Muscle layer of duodenum (tissue), 2 donors: ENCODE data around the gene ADGRE3.

Experiments
- H3K27ac ChIP-seq: one replicate; pipeline ENCODE4 v1.7.0; 2013; ENCODE audit warnings: mild to moderate bottlenecking, low read length
- H3K27me3 ChIP-seq: one replicate; pipeline ENCODE4 v1.7.0; 2013; ENCODE audit warnings: low read depth, mild to moderate bottlenecking, control low read depth, low read length
- H3K36me3 ChIP-seq, 2 donors: one replicate each; pipeline ENCODE4 v1.7.0; 2013; ENCODE audit warnings: low read length in 2 of 2, control low read depth in 1 of 2, mild to moderate bottlenecking in 1 of 2; ENCODE audit not compliant: insufficient read depth in 2 of 2, control insufficient read depth in 1 of 2
- H3K4me1 ChIP-seq, 2 donors: one replicate each; pipeline ENCODE4 v1.7.0; 2013; ENCODE audit warnings: low read length in 2 of 2, mild to moderate bottlenecking in 2 of 2, control low read depth in 1 of 2, moderate library complexity in 1 of 2; ENCODE audit not compliant: insufficient read depth in 2 of 2, control insufficient read depth in 1 of 2
- H3K4me3 ChIP-seq, 2 donors: one replicate each; pipeline ENCODE4 v1.7.0; 2013; ENCODE audit warnings: low read length in 2 of 2, low read depth in 1 of 2, mild to moderate bottlenecking in 1 of 2
- H3K9me3 ChIP-seq, 2 donors: one replicate each; pipeline ENCODE4 v1.7.0; 2013; ENCODE audit warnings: low read length in 2 of 2, control low read depth in 1 of 2, mild to moderate bottlenecking in 1 of 2; ENCODE audit not compliant: control insufficient read depth in 1 of 2
- donor health status: healthy.

The ADGRE3 gene, protein sequence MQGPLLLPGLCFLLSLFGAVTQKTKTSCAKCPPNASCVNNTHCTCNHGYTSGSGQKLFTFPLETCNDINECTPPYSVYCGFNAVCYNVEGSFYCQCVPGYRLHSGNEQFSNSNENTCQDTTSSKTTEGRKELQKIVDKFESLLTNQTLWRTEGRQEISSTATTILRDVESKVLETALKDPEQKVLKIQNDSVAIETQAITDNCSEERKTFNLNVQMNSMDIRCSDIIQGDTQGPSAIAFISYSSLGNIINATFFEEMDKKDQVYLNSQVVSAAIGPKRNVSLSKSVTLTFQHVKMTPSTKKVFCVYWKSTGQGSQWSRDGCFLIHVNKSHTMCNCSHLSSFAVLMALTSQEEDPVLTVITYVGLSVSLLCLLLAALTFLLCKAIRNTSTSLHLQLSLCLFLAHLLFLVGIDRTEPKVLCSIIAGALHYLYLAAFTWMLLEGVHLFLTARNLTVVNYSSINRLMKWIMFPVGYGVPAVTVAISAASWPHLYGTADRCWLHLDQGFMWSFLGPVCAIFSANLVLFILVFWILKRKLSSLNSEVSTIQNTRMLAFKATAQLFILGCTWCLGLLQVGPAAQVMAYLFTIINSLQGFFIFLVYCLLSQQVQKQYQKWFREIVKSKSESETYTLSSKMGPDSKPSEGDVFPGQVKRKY

DNA sequence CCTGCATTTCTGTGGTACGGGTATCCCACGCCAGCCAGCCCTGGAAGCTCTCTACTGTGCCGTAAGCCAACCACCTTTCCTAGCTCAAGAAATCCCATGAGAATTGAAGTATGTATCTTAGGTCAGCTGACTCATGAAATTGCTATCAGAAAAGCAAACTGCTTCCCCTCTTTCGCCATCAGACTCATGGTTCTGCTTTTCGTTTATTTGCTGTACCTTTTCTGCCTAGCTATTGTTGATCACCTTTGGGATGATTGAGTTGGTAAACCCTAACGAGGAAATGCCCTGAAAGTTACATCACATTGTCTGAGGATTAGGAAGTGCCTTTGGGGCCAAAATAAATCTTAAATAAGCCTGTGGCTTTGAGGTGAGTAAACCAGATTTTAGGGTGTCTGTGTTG lies at the start of gene ADGRE3:
ADGRE3 (minus strand) TSS at position 81 of the 400 bp plus-strand sequence; CDS start at position 7, 74 bp downstream.
- no peak within 1 kb of the TSS for H3K27ac ChIP-seq
- H3K27me3 ChIP-seq = no peaks in the 10 kb centered on the region
- peaks cover 0 to 10% of the 10 kb centered on the region in 2 donors for H3K9me3 ChIP-seq

DNA sequence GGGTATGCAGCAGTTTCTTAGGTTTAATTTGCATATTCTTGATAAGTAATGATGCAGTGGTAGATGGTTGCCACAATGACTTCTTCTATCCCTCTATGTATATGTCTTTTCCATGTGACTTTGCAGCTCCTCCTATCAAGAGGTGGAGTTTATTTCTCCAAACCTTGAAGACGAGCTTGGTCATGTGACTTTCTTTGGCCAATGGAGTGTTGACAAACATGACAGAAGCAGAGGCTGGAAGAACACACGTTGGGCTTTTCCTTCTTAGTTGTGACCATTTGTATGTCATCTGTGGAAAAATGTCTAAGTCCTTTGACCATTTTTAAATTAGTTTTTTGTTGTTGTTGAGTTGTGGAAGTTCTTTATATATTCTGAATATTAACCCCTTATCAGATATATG lies 47.5 kb upstream of the ADGRE3 start:
- H3K4me3 ChIP-seq = peak overlapping the region in 1 of 2 donors; percentile 8
- H3K27me3 ChIP-seq = no peaks in the 10 kb centered on the region
- H3K27ac ChIP-seq = no peak overlapping the region
- no peaks in the 10 kb centered on the region for H3K4me1 ChIP-seq
- peaks cover 24 to 73% of the 10 kb centered on the region in 2 donors for H3K36me3 ChIP-seq
- peaks cover 62 to 93% of the 10 kb centered on the region in 2 donors for H3K9me3 ChIP-seq

More for the DNA sequence above, at the start of gene ADGRE3:
- Histone ChIP-seq H3K4me1 (no peaks in the 10 kb centered on the region), H3K4me3 (no peak within 1 kb of the TSS), H3K36me3 (no peaks in the 10 kb centered on the region)

DNA sequence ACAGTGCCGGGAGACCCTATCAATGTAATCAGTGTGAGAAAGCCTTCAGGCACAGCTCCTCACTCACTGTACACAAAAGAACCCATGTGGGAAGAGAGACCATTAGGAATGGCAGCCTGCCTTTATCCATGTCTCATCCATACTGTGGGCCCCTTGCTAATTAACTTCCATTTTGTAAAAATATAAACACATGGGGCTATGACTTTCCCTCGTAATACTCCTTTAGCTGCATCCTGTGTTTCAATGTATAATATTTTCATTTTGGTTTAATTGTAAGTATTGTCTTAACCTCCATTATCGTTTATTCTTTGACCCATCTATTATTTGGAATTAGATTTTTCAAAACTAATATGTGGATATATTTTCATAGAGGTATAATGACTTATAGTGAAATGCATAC lies 44.5 kb upstream of the ADGRE3 start:
- Histone ChIP-seq H3K36me3 (peaks cover 48 to 99% of the 10 kb centered on the region in 2 donors), H3K27ac (no peak overlapping the region), H3K4me3 (peak overlapping the region; percentile 23 to 61), H3K9me3 (peaks cover 67 to 94% of the 10 kb centered on the region in 2 donors), H3K27me3 (no peaks in the 10 kb centered on the region), H3K4me1 (no peaks in the 10 kb centered on the region)

DNA sequence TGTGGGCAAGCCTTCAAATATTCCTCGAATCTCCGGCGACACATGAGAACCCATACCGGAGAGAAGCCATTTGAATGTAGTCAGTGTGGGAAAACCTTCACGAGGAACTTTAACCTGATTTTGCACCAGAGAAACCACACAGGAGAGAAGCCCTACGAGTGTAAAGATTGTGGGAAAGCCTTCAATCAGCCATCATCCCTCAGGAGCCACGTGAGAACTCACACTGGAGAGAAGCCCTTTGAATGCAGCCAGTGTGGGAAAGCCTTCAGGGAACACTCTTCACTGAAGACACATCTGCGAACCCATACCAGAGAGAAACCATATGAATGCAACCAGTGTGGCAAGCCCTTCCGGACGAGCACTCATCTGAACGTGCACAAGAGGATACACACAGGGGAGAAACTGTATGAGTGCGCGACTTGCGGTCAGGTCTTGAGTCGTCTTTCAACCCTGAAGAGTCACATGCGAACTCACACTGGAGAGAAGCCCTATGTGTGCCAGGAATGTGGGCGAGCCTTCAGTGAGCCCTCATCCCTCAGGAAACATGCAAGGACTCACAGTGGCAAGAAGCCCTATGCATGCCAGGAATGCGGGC lies 44.0 kb upstream of the ADGRE3 start:
- peaks cover 48 to 99% of the 10 kb centered on the region in 2 donors for H3K36me3 ChIP-seq
- H3K4me1 ChIP-seq = no peaks in the 10 kb centered on the region
- peak overlapping the region; percentile 23 to 61 for H3K4me3 ChIP-seq
- H3K9me3 ChIP-seq = peaks cover 65 to 94% of the 10 kb centered on the region in 2 donors
- H3K27ac ChIP-seq = no peak overlapping the region
- no peaks in the 10 kb centered on the region for H3K27me3 ChIP-seq

DNA sequence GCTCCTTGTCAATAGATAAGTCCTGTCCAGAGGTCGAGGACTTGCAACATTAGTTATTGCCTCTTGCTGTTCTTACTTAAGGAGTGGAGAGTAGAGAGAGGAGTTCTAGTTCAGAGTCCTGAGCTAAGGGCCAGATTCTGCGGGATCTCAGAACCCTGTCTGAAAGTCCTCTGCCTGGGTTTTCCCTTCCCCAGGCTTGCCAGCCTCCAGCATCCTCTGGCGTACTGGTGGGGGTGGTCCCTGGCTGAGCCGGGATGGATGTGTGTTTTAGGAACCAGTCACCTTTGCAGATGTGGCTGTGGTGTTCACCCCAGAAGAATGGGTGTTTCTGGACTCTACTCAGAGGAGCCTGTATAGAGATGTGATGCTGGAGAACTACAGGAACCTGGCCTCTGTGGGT lies 41.2 kb upstream of the ADGRE3 start:
- Histone ChIP-seq H3K36me3 (peaks cover 53 to 99% of the 10 kb centered on the region in 2 donors), H3K4me3 (peak overlapping the region in 1 of 2 donors; percentile 61), H3K9me3 (peaks cover 58 to 91% of the 10 kb centered on the region in 2 donors), H3K4me1 (no peaks in the 10 kb centered on the region), H3K27me3 (no peaks in the 10 kb centered on the region), H3K27ac (no peak overlapping the region)

DNA sequence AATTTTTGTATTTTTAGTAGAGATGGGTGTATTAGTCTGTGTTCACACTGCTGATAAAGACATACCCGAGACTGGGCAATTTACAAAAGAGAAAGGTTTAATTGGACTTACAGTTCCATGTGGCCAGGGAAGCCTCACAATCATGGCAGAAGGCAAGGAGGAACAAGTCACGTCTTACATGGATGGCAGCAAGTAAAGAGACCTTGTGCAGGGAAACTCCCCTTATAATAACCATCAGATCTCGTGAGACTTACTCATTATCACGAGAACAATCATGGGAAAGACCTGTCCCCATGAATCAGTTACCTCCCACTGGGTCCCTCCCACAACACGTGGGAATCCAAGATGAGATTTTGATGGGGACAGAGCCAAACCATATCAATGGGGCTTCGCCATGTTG lies 29.8 kb upstream of the ADGRE3 start:
- Histone ChIP-seq H3K4me1 (no peaks in the 10 kb centered on the region), H3K9me3 (peaks cover 0 to 18% of the 10 kb centered on the region in 2 donors), H3K4me3 (no peak overlapping the region), H3K36me3 (peaks cover 60 to 96% of the 10 kb centered on the region in 2 donors), H3K27me3 (no peaks in the 10 kb centered on the region), H3K27ac (no peak overlapping the region)

DNA sequence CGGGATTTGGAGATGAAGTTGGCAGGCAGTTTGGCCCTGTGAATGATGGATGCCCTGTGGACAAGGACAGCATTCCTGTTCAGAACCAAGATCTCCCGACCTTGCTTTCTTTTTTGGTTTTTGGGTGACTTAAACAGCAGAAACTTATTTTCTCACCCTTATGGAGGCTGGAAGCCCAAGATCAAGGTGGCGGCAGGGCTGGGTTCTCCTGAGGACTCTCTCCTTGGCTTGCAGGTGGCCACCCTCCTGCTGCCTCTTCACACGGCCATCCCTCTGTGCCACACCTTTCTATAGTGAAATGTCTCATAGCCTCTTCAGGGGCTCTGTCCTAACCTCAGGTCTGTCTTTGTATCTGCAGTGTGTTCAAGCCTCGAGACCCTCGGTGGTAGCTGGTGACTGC lies 29.2 kb upstream of the ADGRE3 start:
- H3K4me3 ChIP-seq = peak overlapping the region in 1 of 2 donors; percentile 24
- H3K36me3 ChIP-seq = peaks cover 61 to 95% of the 10 kb centered on the region in 2 donors
- no peaks in the 10 kb centered on the region for H3K27me3 ChIP-seq
- no peaks in the 10 kb centered on the region for H3K4me1 ChIP-seq
- peaks cover 0 to 18% of the 10 kb centered on the region in 2 donors for H3K9me3 ChIP-seq
- H3K27ac ChIP-seq = no peak overlapping the region

DNA sequence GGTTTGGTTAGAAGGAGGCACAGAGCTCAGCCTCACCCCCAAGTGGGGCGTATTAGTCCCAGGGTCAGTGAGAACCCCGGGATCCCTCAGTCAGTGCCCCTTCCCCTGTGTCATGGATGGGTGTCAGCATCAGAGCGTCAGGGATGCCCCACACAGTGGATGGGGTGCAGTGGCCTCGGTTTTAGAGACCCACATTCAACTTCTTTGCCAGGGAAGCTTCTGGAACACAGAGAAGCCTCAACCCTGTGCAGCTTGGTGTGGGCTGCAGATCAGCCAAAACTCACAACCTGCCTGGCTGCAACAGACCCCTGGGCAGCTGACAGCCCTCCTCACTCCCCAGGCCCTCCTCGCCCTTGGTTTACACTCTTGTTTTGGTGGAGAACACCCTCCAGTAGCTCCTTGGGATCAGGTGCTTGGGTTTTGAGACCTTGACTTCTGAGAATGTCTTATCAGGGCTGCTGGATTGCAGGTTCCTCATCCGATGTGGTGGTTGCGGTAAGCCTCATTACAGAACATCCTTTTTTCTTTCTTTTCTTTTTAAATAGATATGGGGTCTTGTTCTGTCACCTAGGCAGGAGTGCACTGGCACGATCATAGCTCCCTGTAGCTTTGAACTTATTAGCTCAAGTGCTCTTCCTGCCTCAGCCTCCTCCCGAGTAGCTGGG lies 26.2 kb upstream of the ADGRE3 start:
- Histone ChIP-seq H3K4me3 (no peak overlapping the region), H3K27me3 (no peaks in the 10 kb centered on the region), H3K4me1 (no peaks in the 10 kb centered on the region), H3K9me3 (peaks cover 0 to 14% of the 10 kb centered on the region in 2 donors), H3K27ac (no peak overlapping the region), H3K36me3 (peaks cover 53 to 90% of the 10 kb centered on the region in 2 donors)

DNA sequence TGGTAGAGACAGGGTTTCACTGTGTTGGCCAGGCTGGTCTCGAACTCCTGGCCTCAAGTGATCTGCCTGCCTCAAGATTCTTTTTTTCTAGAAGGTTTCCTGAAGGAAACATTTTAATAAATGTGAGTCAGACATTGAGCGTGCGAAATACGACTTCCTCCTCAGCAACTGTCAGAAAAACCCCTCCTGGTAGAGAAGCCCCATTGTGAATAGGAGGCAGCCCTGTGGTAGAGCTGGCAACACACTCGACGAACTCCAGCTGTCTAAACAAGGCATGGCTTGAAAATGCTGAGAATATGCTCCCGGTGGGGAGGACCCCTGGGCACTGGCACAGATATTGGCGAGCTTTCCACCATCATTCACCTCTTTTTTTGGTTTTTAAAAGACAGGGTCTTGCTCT lies 25.0 kb upstream of the ADGRE3 start:
- Histone ChIP-seq H3K36me3 (peaks cover 62 to 90% of the 10 kb centered on the region in 2 donors), H3K9me3 (peaks cover 0 to 14% of the 10 kb centered on the region in 2 donors), H3K4me3 (no peak overlapping the region), H3K27ac (no peak overlapping the region), H3K4me1 (no peaks in the 10 kb centered on the region), H3K27me3 (no peaks in the 10 kb centered on the region)

DNA sequence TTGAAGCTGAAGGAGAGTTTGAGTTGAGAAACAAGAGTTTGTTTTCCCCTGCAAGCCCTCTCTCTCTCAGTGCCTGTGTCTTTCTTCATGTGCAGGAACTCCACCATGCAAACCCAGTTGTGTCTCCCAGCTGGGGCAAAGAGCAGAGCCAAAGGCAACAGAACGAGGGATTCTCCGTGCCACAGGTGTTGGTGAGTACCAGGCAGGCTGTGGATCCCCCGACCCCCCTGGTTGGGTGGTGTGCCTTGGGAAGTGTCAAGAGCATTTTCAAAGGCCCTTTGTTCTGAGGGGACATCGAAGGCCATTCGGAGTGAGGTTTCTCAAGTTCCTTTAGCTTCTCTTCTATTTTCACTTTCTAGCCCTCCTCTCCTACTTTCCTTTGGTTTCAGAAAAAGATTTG lies 20.8 kb upstream of the ADGRE3 start:
- Histone ChIP-seq H3K27me3 (no peaks in the 10 kb centered on the region), H3K27ac (no peak overlapping the region), H3K4me3 (no peak overlapping the region), H3K36me3 (peaks cover 29 to 63% of the 10 kb centered on the region in 2 donors), H3K9me3 (no peaks in the 10 kb centered on the region), H3K4me1 (peaks cover 0 to 12% of the 10 kb centered on the region in 2 donors)
